ENCODE data around the gene TBX3.

GRCh38 chr12:114711689-114712152, 27.7 kb upstream of the TBX3 start:
- no peak for TF ChIP-seq POLR2A (IDR thresholded peaks at IDR 0.05)
- TF ChIP-seq CTCF (IDR thresholded peaks at IDR 0.05): no peak

Measured in right lobe of liver (tissue), 4 donors.